ENCODE results near the gene PFDN2.

Gene PFDN2

GRCh38 chr1:161153682-161154337 is 36.0 kb upstream of the PFDN2 start, which contains the start of gene UFC1:
Gene UFC1 (plus strand): TSS chr1:161153978. CDS start chr1:161153998, 20 bp downstream.
- TF ChIP-seq CTCF (IDR thresholded peaks at IDR 0.05; ENCODE audit: extremely low read depth, missing control alignments) = no peak
- peak; percentile 88 for DNase-seq (ENCODE audit: low spot score)

- no peak for TF ChIP-seq CTCF (IDR thresholded peaks at IDR 0.05; ENCODE audit: extremely low read depth, missing control alignments)
- DNase-seq (ENCODE audit: low spot score) = no peak
Measured at GRCh38 chr1:161153176-161153575, 35.3 kb upstream of the PFDN2 start.

GRCh38 chr1:161145832-161146231 is 28.0 kb upstream of the PFDN2 start:
- no peak for DNase-seq (ENCODE audit: low spot score)
- TF ChIP-seq CTCF (IDR thresholded peaks at IDR 0.05; ENCODE audit: extremely low read depth, missing control alignments) = no peak

- TF ChIP-seq CTCF (IDR thresholded peaks at IDR 0.05; ENCODE audit: extremely low read depth, missing control alignments) = no peak
- no peak for DNase-seq (ENCODE audit: low spot score)
Measured at GRCh38 chr1:161140755-161141400, 23.0 kb upstream of the PFDN2 start.

- no peak for TF ChIP-seq CTCF (IDR thresholded peaks at IDR 0.05; ENCODE audit: extremely low read depth, missing control alignments)
- DNase-seq (ENCODE audit: low spot score) = peak; percentile 69
Measured at GRCh38 chr1:161139766-161140165, 21.9 kb upstream of the PFDN2 start.

GRCh38 chr1:161138431-161138830 is 20.6 kb upstream of the PFDN2 start:
- no peak for DNase-seq (ENCODE audit: low spot score)
- no peak for TF ChIP-seq CTCF (IDR thresholded peaks at IDR 0.05; ENCODE audit: extremely low read depth, missing control alignments)

- TF ChIP-seq CTCF (IDR thresholded peaks at IDR 0.05; ENCODE audit: extremely low read depth, missing control alignments) = no peak
- no peak for DNase-seq (ENCODE audit: low spot score)
Measured at GRCh38 chr1:161137881-161138280, 20.0 kb upstream of the PFDN2 start.

All from GM20000 (cell line).